Prostate gland (tissue), 2 donors: ENCODE data around the gene ARHGEF37.

Experiments used
- POLR2A ChIP-seq: fragments of 450-650 bp; IDR thresholded peaks from one replicate; pipeline ENCODE4 v1.6.1; 2016; ENCODE audit warnings: antibody characterized with exemption, mild to moderate bottlenecking
- POLR2AphosphoS5 ChIP-seq: sonication (generic); formaldehyde crosslinking; IDR thresholded peaks from one replicate; pipeline ENCODE4 v1.6.1; 2017; ENCODE audit warnings: antibody characterized with exemption
- TF ChIP-seq, protein P1 (sequence below), 4 experiments: fragments of 200-600 bp in 2 of 4; fragments of 450-650 bp in 2 of 4; sonication (generic) in 2 of 4; IDR thresholded peaks; 1 replicate in 3 of 4; 2 replicates in 1 of 4; pipeline ENCODE4 v1.5.1; 2016 to 2019; ENCODE audit warnings: antibody characterized with exemption in 4 of 4, mild to moderate bottlenecking in 2 of 4, moderate library complexity in 2 of 4

DNA sequence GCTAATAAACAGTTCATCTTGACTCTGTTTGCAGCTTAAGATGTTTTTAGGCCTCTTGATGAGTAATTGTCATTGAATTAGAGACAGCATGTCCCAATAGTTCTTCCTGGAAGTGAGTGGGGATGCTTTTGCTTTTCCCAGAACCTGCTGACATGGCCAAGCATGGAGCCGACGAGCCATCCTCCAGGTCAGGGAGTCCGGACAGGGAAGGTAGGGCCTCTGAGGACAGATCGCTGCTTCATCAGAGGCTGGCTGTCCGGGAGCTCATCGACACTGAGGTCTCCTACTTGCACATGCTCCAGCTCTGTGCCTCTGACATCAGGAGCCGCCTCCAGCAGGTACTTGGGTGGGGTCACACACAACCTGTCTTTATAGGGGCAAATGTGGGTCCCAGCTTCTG is 16.3 kb downstream of the ARHGEF37 start:
- TF ChIP-seq, protein P1, sequence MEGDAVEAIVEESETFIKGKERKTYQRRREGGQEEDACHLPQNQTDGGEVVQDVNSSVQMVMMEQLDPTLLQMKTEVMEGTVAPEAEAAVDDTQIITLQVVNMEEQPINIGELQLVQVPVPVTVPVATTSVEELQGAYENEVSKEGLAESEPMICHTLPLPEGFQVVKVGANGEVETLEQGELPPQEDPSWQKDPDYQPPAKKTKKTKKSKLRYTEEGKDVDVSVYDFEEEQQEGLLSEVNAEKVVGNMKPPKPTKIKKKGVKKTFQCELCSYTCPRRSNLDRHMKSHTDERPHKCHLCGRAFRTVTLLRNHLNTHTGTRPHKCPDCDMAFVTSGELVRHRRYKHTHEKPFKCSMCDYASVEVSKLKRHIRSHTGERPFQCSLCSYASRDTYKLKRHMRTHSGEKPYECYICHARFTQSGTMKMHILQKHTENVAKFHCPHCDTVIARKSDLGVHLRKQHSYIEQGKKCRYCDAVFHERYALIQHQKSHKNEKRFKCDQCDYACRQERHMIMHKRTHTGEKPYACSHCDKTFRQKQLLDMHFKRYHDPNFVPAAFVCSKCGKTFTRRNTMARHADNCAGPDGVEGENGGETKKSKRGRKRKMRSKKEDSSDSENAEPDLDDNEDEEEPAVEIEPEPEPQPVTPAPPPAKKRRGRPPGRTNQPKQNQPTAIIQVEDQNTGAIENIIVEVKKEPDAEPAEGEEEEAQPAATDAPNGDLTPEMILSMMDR (IDR thresholded peaks at IDR 0.05): no peak
- TF ChIP-seq POLR2AphosphoS5 (no peak), POLR2A (no peak)
